A549 treated with AZD9567 at 1 μM for 4 hours (cell line): ENCODE results near the gene OVCA2. TPM values are rescaled to one million over a fixed set of nuclear protein-coding genes. Genes with fewer than 3 reads are reported as not detected.

Experiments used
- total RNA-seq: library from RNA; stranded (reverse); fragments of 200-300 nt; extraction: Qiagen RNA extraction; gene quantifications from 5 replicates; pipeline ENCODE4 v1.2.3, GENCODE V29; 2022; ENCODE audit not compliant: insufficient read depth

OVCA2 gene
- 48.0 to 77.6 TPM (median 70.2 TPM) in 5 replicates for total RNA-seq

GRCh38 chr17:2041561-2042389 lies at the start of gene OVCA2:
OVCA2 (plus strand) TSS chr17:2042022; CDS start chr17:2042048, 26 bp downstream.

GRCh38 chr17:2025220-2025621 lies 16.6 kb upstream of the OVCA2 start, which contains the start of gene RTN4RL1:
RTN4RL1 (minus strand) TSS chr17:2025334; CDS start chr17:2024865, 469 bp downstream.

GRCh38 chr17:2029911-2030778 lies 11.7 kb upstream of the OVCA2 start, which contains the start of gene DPH1:
DPH1 (plus strand) TSS chr17:2030153; CDS start chr17:2030170, 17 bp downstream.

GRCh38 chr17:2054512-2055291 lies 12.9 kb downstream of the OVCA2 start, which contains the start of gene HIC1:
HIC1 (plus strand) TSS chr17:2055103; CDS start chr17:2056691, 1,588 bp downstream.

Other genes starting within 250 kb of the OVCA2 start
- 7.6 to 10.7 TPM (median 9.8 TPM) in 5 replicates for gene SMYD4, start 212.1 kb upstream of the OVCA2 start, total RNA-seq
- gene RPA1, start 212.0 kb upstream of the OVCA2 start, total RNA-seq, result 71.8 to 79.4 TPM (median 75.2 TPM) in 5 replicates
- 7.9 to 10.0 TPM (median 8.3 TPM) in 5 replicates for gene RTN4RL1, start 16.7 kb upstream of the OVCA2 start, total RNA-seq
- gene DPH1, start 11.9 kb upstream of the OVCA2 start, total RNA-seq, result 38.7 to 45.2 TPM (median 44.8 TPM) in 5 replicates
- gene HIC1, start 13.1 kb downstream of the OVCA2 start, total RNA-seq, result 1.4 to 1.8 TPM (median 1.6 TPM) in 4 of 5 replicates, not detected in the other